Suppressor macrophage (primary cell): ENCODE measurements around the gene IKZF4.
"Not testable (repeated sequence)": the region's sequence is repeated elsewhere in the genome, so short reads cannot be mapped to it uniquely, and the experiment has no call there.

Source experiments
- DNase-seq, 4 experiments: peaks; one replicate each; pipeline ENCODE4 v3.0.0-alpha.2; 2020 to 2022

Gene IKZF4

DNA sequence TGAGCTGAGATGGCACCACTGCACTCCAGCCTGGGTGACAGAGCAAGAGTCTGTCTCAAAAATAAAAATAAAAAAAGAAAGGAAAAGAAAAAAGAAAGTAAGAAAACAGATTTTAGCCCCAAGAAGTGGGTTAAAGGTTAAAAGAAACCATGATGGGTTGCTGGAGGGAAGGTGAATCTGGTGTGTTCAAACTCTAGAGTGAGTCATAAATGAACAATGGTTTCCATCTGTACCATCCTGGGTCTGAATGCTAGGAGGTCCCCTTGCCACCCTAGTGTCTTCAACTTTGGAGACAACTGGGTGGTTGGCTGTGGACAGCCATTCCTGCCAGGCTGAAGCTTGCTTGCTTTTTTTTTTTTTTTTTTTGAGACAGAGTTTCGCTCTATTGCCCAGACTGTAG, 19.3 kb downstream of the IKZF4 start:
- no peak for DNase-seq

DNA sequence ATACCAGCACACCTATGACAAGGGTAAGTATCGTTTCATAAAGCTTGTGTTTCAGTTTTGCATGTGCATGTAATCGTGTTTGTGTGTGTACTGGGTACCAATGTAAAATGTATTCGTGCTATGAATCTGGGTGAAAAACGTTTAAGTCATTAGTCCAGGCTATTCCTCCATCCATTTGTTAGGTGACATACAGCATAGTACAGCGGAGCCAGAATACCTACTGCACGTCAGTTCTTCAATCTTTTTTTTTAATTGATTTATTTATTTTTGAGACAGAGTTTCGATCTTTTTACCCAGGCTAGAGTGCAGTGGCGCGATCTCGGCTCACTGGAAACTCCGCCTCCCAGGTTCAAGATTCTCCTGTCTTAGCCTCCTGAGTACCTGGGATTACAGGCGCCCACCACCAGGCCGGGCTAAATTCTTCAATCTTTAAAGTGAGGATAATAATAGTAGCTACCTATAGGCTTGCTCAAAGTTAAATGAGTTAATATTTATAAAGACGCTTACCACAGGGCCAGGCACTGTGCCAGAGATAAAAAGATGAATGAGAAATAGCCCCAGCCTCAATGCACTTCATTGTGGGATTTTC, 20.2 kb downstream of the IKZF4 start:
- DNase-seq: no peak

DNA sequence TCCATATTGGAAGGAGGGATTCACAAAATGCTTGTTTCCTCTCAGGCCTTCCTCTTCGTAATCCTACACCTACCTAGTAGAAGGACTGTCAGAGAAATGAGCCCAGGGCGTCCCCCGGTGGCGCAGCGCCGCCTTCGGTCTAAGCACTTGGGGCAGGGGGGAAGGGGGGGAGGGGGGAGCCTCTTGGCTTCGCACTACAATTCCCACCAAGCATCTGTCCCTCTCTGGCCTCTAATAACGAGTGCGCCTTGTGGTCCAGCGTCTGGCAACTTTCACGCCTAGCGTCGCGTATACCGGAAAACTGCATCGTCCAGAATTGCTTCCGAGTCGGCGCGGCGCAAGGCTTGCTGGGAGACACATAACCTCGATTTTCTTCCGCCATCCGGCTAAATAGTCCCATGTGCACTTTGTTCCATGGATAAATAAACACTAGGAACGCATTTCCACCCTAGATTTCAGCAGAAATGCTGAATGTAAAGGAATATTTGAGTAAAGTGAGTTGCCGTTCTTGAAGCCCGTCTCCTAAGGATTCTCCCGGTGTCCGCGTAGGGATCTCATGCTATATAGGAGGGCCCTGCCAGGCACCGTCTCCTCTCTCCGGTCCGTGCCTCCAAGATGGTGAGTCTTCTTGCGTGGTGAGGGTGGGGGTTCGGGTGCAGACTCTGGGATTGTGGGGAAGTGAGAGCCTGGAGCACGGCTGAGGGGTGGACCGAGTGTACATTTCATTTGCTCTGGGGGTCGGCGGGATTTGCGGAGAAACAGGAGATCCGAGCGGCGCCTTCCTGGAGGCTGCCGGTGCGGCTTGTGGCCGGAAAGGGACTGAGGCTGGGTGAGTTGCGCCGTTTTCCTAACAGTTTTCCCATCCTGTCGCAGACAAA, 20.9 kb downstream of the IKZF4 start, which contains the start of gene RPS26:
Gene RPS26, plus strand, starts transcription at position 367 of the 878 bp plus-strand sequence. Its CDS starts 249 bp downstream, at position 616.
- DNase-seq: peak; percentile 97 to 99 (median 98)

DNA sequence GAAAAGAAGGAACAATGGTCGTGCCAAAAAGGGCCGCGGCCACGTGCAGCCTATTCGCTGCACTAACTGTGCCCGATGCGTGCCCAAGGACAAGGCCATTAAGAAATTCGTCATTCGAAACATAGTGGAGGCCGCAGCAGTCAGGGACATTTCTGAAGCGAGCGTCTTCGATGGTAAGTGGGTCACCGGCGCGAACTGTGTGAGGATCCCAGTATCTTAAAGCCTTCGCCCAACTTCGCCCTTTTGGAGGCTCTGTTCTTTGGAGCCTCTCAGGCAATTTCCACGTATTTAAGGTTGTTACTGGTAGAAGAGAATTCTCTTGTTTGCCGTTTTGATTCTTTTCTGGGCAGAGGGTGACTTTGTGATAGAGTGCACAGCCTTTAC, 21.6 kb downstream of the IKZF4 start:
- DNase-seq: peak in 3 of 4 experiments; percentile 8 to 13 (median 11)

DNA sequence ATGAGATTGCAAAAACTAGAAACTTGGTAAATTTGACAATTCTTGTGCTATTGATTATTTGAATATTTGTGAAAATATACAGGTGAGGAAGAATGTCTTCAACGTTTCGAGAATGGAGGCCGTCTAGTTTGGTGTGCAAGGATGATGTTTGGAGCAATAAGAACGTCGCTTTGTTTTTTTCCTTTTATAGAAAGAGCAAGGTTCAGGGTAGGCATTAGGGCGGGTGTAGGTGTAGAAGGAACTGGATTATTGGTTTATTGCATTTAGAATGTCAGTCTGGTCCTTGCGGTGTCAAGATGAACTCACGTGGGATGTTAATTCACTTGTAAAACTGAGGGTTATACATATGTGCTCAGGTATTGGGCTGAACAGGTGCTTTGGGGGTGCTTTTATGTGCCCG, 22.0 kb downstream of the IKZF4 start:
- no peak for DNase-seq

DNA sequence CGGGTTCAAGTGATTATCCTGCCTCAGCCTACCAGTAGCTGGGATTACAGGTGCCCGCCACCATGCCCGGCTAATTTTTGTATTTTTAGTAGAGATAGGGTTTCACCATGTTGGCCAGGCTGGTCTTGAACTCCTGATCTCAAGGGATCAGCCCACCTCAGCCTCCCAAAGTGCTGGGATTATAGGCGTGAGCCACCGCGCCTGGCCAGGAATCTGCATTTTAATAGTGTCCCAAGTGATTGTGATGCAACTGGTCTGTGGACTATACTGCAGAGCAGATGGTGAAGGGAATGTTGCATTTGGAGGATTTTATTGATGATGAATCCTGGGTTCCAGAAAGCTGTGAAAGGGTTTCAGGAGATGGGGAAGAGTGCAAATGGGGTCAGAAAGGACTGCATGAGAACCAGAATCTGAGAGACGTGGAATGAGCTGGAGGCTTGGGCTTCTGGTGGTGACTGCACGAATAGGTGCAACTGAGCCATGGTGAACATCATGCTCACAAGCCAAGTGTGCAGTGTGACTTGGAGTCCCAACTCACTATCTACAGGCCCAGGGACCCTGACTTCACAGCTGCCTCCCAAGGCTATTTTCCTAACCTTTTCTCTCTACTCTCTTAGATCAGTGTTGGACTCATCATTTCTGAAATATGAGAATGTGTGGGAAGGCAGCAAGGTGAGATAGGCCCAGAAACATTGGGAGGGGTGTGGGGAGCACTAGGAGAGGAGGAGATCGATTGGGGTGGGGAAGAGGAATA, 25.4 kb downstream of the IKZF4 start:
- DNase-seq: no peak

DNA sequence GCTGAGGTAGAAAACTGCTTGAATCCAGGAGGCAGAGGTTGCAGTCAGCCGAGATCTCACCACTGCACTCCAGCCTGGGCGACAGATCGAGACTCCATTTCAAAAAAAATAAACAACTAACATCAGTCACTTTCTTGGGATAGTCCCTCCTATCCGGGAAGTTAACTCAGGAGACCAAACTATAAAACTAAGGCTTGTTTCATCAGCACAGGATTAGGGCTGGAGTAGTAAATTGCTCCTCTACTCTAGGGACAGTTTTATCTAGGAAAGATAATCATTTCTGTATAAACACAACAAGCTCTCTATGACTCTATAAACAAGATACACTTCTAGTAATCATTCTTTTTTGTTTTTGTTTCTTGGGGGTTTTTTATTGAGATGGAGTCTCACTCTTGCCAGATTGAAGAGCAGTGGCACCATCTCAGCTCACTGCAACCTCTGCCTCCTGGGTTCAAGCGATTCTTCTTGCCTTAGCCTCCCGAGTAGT, 32.6 kb downstream of the IKZF4 start:
- no peak for DNase-seq

DNA sequence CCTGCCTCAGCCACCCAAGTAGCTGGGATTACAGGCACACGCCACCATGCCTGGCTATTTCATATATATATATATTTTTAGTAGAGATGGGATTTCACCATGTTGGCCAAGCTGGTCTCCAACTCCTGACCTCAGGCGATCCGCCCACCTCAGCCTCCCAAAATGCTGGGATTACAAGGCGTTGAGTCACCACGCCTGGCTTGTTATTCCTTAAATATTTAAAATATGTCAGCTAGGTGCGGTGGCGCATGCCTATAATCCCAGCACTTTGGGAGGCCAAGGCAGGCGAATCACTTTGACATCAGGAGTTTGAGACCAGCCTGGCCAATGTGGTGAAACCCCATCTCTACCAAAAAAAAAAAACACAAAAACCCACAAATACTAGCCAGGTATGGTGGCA, 39.1 kb downstream of the IKZF4 start:
- DNase-seq: not testable (repeated sequence)

DNA sequence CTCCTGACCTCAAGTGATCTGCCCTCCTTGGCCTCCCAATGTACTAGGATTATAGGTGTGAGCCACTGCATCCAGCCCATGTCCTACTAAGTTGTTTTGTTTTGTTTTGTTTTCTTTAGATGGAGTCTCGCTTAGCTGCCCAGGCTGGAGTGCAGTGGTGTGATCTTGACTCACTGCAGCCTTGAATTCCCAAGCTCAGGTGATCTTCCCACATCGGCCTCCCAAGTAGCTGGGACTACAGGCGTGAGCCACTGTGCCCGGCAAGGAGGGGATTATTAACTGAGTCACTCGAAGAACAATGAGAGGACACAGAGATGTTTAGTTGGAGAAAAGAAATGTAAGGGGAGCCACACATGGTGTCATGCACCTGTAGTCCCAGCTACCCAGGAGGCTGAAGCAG, 41.1 kb downstream of the IKZF4 start:
- DNase-seq: no peak

DNA sequence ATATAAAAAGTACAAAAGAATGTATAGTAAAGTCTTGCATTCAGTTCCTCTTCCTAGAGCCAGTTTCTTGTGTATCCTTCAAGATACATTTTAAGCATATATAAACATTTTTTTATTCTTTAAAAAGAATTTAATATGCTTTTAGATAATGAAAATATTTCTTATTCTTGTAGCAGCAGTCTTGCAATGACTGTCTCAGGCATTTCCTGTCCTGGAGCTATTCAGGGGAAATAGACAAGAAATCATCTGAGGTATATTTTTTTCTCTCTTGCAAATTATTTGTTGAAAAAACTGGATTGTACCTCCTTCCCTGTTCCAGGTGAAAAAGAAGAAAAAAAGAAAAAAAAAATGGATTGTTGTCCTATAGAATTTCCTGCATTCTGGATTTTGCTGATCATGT, 42.2 kb downstream of the IKZF4 start:
- DNase-seq: no peak

DNA sequence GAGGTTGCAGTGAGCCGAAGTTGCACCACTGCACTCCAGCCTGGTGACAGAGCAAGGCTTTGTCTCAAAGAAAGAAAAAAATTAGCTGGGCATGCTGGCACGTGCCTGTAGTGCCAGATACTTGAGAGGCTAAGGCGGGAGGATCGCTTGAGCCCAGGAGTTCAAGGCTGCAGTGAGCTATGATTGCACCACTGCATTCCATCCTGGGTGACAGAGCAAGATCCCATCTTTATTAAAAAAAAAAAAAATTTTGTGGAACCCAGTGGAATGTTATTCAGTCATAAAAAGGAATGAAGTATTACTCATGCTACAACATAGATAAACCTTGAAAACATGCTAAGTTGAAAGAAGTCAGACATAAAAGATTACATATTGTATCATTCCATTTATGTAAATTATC, 50.8 kb downstream of the IKZF4 start:
- DNase-seq: no peak

DNA sequence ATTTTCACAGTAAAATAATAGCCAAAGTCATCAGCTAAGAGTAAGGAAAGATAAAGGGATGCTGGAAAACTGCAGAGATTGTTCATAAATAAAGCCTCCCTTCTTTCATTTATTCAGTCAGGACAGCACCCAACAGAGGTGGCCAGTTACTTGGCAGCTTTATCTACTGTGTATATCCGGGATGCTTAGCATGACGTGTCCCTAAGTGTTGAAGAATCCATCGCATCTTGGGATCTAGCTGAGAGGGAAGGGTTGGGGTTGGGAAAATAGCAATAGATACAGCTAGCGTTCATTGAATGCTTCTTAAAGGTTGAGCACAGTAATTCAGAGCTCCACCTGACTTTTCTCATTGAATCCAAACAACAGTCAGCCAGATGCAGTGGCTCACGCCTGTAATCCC, 53.6 kb downstream of the IKZF4 start:
- no peak for DNase-seq

DNA sequence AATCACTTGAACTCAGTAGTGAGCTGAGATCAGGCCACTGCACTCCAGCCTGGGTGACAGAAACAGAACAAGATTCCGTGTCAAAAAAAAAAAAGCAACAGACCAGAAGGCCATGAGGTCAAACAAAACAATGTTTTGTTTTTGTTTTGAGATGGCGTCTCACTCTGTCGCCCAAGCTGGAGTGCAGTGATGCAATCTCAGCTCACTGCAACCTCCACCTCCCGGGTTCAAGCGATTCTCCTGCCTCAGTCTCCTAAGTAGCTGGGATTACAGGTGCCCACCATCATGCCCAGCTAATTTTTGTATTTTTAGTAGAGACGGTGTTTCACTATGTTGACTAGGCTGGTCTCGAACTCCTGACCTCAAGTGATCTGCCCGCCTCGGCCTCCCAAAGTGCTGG, 57.1 kb downstream of the IKZF4 start:
- DNase-seq: not testable (repeated sequence)

DNA sequence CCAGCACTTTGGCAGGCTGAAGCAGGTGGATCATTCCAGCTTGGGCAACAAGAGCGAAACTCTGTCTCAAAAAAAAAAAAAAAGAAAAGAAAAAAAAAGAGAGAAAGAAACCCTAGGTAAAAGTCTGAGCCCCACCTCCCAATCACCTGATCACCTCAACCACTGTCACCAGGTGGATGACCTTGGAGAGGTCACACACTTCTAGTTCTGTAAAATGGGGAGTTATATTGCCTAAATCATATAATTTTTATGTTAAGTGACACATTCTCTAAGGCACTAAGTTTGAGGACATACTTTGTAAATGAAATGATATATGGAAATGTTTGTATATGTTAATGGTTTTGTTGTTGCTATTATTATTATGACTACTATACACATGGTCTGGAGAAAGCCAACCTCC, 57.6 kb downstream of the IKZF4 start:
- DNase-seq: no peak

DNA sequence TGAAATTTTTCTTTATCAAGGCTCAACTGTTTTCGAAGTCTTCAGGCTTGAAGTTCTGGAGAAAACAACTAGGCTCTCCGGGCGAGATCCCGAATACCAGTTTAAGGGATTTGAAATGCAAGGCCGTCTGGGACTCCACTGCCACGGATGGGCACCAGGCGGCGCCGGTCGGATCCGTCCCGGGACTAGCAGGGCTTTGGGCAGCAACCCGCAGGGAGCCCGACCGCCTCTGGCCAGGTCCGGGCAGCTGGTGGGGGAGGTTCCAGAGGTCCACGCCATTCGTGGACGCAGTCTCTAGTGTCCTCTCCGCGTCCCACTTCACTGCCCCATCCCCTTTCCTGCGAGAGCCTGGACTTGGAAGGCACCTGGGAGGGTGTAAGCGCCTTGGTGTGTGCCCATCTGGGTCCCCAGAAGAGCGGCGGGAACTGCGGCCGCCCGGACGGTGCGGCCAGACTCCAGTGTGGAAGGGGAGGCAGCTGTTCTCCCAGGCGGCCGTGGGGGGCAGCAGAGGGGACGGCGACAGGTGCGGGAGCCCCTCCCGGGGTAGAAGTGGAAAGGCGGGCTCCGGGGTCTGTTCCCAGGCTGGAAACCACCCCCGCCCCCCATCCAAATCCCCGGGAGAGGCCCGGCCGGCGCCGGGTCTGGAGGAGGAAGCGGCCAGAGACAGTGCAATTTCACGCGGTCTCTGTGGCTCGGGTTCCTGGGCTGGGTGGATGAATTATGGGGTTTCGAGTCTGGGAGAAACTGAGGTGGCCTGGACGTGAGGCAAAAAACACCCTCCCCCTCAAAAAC, 58.3 kb downstream of the IKZF4 start:
- DNase-seq: peak; percentile 83 to 93 (median 88)

DNA sequence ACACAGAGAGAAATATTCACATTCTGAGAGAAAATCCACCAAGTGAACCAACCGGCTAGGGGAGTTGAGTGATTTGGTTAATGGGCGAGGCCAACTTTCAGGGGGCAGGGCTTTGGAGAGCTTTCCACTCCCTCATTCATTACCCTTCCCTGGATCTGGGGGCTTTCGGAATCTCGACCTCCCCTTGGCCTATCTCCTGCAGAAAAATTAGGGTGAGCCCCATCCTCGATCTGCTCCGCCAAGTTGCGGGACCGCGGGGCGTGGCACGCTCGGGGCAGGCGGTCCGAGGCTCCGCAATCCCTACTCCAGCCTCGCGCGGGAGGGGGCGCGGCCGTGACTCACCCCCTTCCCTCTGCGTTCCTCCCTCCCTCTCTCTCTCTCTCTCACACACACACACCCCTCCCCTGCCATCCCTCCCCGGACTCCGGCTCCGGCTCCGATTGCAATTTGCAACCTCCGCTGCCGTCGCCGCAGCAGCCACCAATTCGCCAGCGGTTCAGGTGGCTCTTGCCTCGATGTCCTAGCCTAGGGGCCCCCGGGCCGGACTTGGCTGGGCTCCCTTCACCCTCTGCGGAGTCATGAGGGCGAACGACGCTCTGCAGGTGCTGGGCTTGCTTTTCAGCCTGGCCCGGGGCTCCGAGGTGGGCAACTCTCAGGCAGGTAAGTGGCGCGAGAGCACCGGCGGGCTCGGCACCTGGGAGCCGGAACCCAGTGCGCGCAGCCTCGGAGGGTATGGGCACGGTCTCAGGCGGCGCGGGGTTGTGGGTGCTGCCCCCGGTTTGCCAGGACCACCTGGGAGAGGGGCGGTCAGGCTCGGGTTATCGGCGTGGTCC, 59.1 kb downstream of the IKZF4 start, which contains the start of gene ERBB3:
Gene ERBB3, plus strand, starts transcription at position 443 of the 833 bp plus-strand sequence. Its CDS starts 136 bp downstream, at position 579.
- peak; percentile 65 to 83 (median 69) for DNase-seq

DNA sequence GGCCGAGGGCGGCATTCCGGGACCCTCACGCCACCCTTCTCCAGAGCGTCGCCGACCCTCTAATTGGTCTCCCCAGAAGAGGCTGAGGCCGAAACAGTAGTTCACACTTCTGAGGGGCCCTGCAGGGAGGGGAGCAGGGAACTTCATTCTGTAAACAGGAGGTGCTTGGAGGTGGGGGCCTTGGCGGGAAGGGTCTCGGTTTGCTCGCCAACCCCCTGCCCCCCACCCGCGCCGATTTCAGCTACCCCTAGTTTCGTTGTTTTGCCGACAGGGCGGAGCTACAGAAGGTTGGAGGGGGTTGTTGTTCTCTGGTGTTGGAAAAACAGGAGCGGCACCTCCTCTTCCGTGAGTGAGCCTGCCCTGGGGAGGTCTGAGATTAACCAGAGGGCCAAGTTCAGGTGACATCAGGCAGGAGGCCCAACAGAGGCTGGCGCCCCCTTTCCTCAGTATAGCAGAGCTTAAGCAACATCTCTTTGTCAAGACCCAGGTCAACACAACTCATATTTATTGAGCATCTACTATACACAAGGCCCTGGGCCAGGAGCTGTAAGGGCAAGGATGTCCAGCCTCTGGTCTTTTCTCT, 59.8 kb downstream of the IKZF4 start:
- DNase-seq: no peak

DNA sequence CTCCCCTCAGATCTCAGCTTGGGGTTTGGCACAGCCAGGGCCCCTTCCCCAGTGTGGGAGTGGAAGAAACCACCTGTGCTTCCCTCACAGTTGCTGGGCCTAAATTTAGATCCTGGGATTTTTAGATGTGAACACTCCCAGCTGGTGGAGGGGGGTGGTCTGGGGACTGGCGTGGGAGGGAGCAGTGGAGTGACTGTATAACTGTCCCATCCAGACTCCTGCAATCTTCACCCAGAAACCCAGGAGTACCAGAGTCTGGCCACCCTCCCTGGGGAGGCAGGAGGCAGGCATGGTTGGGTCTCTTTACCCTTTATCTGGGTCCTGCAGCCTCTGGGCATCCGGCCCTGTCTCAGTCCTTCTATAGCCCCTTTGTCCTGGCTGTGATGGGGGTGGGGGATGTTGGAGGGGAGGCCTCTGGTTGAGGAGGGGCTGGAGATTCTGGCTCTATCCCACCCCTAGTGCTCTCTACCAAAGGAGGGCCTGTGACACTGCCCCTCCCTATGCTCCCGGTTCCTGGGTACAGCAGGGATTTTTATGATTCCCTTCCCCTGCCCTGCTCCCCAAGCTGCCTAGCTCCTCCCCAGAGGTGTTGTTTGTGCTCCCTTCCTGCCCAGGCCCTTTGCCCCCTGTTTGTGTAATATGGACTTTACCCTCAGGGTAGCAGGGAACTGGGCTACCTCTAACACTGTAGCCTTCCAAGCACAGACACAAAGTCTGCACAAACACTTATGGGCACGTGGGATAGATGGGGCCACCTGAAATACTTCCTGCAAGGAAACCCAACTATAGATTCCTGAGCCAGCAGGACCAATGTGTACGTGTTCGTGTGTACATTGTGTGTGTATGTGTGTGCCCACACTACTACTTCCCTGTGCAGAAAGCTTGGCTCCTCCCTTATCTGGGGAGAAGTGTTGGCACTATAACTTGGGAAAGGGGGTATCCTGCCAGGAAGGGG, 60.8 kb downstream of the IKZF4 start:
- DNase-seq: no peak

DNA sequence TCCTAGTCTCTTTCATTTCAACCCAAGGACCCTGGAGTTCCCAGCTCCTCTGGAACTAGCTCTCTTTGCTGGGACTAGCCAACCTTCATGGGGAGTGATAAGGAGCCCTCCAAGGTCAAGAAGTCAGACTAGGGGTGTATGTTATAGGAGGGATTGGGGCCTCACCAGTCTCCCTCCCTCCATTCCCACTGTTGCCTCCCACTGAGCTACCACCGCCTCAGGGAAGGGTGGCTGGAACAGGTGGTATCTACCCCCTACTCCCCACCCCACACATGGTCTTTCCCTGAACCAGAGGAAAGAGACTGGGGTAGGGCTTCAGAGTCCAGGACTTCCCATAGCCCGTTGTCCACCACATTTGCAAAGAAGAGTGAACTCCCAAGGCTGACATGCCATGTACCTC, 61.5 kb downstream of the IKZF4 start:
- no peak for DNase-seq

DNA sequence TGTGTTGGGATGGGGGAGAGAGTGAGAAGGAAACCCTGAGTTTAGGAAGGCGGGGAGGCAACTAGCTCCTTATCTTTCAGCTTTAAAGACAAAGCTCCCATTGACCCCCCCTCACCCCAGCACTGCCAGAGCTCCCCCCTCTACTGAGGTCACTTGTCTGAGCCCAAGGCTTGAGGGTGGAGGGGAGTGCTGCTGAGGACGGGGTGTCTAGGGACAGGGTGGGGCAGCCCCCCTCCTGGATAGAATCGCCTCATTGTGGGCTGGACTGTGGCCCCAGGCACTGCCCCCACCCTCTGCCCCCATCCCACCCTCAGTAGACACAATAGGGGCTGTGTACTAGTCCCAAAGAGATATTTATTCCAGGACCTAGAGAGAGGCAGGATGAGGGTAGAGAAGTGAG, 62.1 kb downstream of the IKZF4 start:
- no peak for DNase-seq
